Thyroid gland (tissue), 4 donors: ENCODE results near the gene LRRC74B.

Source experiments
- POLR2A ChIP-seq, 2 donors: fragments of 450-650 bp; IDR thresholded peaks; one replicate each; pipeline ENCODE4 v1.6.1; 2017; ENCODE audit warnings: antibody characterized with exemption in 2 of 2, mild to moderate bottlenecking in 2 of 2, moderate library complexity in 1 of 2
- TF ChIP-seq, protein P1 (sequence below), 6 experiments: fragments of 200-600 bp in 3 of 6; fragments of 450-650 bp in 3 of 6; sonication (generic) in 3 of 6; IDR thresholded peaks; one replicate each; pipeline ENCODE4 v1.5.1; 2016 to 2019; ENCODE audit warnings: antibody characterized with exemption in 6 of 6, mild to moderate bottlenecking in 2 of 6, inconsistent platforms in 1 of 6, moderate library complexity in 1 of 6

DNA sequence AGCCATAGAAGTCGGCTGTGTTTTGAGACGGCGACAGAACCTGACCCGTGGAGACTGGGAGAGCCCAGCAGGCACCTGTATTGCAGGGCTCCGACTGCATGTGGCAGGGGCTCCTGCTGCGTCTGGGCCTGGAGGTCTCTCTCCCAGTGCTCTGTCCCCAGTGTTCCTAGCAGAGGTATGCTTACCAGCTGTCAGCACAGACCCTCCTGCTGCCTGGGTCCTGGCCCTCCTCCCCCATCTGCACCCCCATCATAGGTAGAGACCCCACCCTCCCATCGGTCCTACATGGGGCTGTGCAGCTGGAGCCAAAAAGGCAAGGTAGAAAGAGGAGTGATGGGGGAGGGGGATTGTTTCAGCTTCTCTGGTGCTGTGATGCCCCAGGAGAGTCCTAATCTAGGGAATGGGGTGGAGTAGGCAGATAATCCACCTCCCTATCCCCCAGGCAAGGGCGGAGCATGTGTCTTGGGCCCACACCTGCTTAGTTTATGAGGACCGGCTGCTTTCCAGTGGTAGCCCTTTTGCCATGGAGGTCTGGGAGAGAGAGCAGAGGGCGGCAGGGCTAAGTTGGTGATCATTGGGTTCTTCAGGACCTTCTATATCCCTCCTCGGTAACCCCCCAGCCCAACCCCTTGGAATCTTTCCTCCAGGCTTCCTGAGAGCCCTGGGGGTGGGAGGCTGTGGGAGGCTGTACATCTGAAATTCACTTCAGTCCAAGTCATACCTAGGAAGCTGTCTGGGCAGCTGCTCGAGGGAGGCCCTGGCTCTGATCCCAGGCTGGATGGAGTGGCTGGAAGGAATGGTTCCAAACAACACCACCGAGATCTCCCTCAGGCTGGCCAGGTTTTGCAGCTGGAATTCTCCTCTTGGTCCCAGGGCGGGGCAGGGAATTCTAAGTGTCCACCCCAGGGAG, 18.7 kb upstream of the LRRC74B start:
- TF ChIP-seq, protein P1, sequence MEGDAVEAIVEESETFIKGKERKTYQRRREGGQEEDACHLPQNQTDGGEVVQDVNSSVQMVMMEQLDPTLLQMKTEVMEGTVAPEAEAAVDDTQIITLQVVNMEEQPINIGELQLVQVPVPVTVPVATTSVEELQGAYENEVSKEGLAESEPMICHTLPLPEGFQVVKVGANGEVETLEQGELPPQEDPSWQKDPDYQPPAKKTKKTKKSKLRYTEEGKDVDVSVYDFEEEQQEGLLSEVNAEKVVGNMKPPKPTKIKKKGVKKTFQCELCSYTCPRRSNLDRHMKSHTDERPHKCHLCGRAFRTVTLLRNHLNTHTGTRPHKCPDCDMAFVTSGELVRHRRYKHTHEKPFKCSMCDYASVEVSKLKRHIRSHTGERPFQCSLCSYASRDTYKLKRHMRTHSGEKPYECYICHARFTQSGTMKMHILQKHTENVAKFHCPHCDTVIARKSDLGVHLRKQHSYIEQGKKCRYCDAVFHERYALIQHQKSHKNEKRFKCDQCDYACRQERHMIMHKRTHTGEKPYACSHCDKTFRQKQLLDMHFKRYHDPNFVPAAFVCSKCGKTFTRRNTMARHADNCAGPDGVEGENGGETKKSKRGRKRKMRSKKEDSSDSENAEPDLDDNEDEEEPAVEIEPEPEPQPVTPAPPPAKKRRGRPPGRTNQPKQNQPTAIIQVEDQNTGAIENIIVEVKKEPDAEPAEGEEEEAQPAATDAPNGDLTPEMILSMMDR (IDR thresholded peaks at IDR 0.05), result no peak
- TF ChIP-seq POLR2A (IDR thresholded peaks at IDR 0.05), result no peak
